H1 (cell line): ENCODE measurements around the gene ERFE. TPM values are rescaled to one million over a fixed set of nuclear protein-coding genes. Genes with fewer than 3 reads are reported as not detected.

ENCODE experiments used
- CTCF ChIA-PET: fragments of 300-600 bp; sonication (Branson Sonifier 250); formaldehyde crosslinking; loops from one replicate; lab custom pipeline; 2021; ENCODE audit not compliant: partially characterized antibody; lab: Charles Lee
- POLR2A ChIA-PET: fragments of 300-600 bp; sonication (Branson Sonifier 250); formaldehyde crosslinking; loops from one replicate; lab custom pipeline; 2021; ENCODE audit warnings: inconsistent platforms; ENCODE audit not compliant: partially characterized antibody; lab: Charles Lee
- DNase-seq, 2 experiments: peaks; one replicate each; pipeline versions ENCODE4 v3.0.0 to v3.0.0-alpha.2; 2010 to 2022; ENCODE audit warnings: low spot score in 2 of 2, low read depth in 1 of 2, mixed read lengths in 1 of 2
- FAIRE-seq: peaks from 2 replicates; lab custom pipeline; 2011; peaks lifted over from hg19 to GRCh38; lab: Jason Lieb, UNC
- H2AFZ ChIP-seq: 2 replicates; pipeline ENCODE4 v1.8.1; 2012; ENCODE audit warnings: low read length, inconsistent platforms
- H2AK5ac ChIP-seq: 2 replicates; pipeline ENCODE4 v1.6.1; 2013; ENCODE audit warnings: low read depth, low read length
- H2BK120ac ChIP-seq: replicated peaks from 2 replicates; pipeline ENCODE3; 2013; ENCODE audit warnings: low read depth, low read length, inconsistent platforms
- H2BK12ac ChIP-seq: 2 replicates; pipeline ENCODE4 v1.6.1; 2013; ENCODE audit warnings: low read depth, low read length
- H2BK15ac ChIP-seq: 2 replicates; pipeline ENCODE4 v1.6.1; 2013; ENCODE audit warnings: low read length
- H2BK20ac ChIP-seq: 2 replicates; pipeline ENCODE4 v1.6.1; 2013; ENCODE audit warnings: low read length
- H2BK5ac ChIP-seq: 2 replicates; pipeline ENCODE4 v1.6.1; 2013; ENCODE audit warnings: low read depth, low read length
- H3K14ac ChIP-seq: 2 replicates; pipeline ENCODE4 v1.6.1; 2013; ENCODE audit warnings: inconsistent platforms; ENCODE audit not compliant: insufficient read length
- H3K18ac ChIP-seq: 2 replicates; pipeline ENCODE4 v1.6.1; 2013; ENCODE audit warnings: low read length; ENCODE audit errors: extremely low read depth
- H3K23ac ChIP-seq: 2 replicates; pipeline ENCODE4 v1.6.1; 2013; ENCODE audit warnings: inconsistent platforms; ENCODE audit not compliant: insufficient read length
- H3K23me2 ChIP-seq: 2 replicates; pipeline ENCODE4 v1.6.1; 2013; ENCODE audit warnings: low read depth, low read length
- H3K27ac ChIP-seq: 2 replicates; pipeline ENCODE4 v1.6.1; 2011; ENCODE audit warnings: low read depth, low read length, inconsistent platforms
- H3K27me3 ChIP-seq, 4 experiments: replicated peaks in 1 of 4; 1 replicate in 1 of 4; 2 replicates in 3 of 4; pipeline versions ENCODE4 v1.6.1 to v1.8.1; 2011 to 2013; ENCODE audit warnings: low read length in 3 of 4, mild to moderate bottlenecking in 3 of 4, inconsistent platforms in 2 of 4, mixed read lengths in 2 of 4, moderate library complexity in 1 of 4; ENCODE audit not compliant: control insufficient read depth in 3 of 4, insufficient read depth in 3 of 4; ENCODE audit errors: extremely low read depth in 1 of 4
- H3K36me3 ChIP-seq, 4 experiments: 2 replicates each; pipeline versions ENCODE4 v1.6.1 to v1.8.1; 2011 to 2013; ENCODE audit warnings: mild to moderate bottlenecking in 4 of 4, low read length in 3 of 4, moderate library complexity in 2 of 4, control low read depth in 1 of 4, inconsistent platforms in 1 of 4; ENCODE audit not compliant: insufficient read depth in 4 of 4, control insufficient read depth in 2 of 4
- H3K4ac ChIP-seq: replicated peaks from 2 replicates; pipeline ENCODE3; 2013; ENCODE audit warnings: low read length, low read depth, mixed read lengths, inconsistent platforms; ENCODE audit not compliant: insufficient read length
- H3K4me1 ChIP-seq, 4 experiments: replicated peaks in 1 of 4; 1 replicate in 1 of 4; 2 replicates in 3 of 4; pipeline versions ENCODE4 v1.6.1 to v1.8.1; 2011 to 2013; ENCODE audit warnings: low read length in 3 of 4, inconsistent platforms in 2 of 4, mixed read lengths in 1 of 4; ENCODE audit not compliant: insufficient read depth in 4 of 4, control insufficient read depth in 3 of 4
- H3K4me2 ChIP-seq, 2 experiments: 2 replicates each; pipeline versions ENCODE4 v1.6.1 to v1.8.1; 2011 to 2013; ENCODE audit warnings: low read depth in 2 of 2, low read length in 2 of 2, control low read depth in 1 of 2, inconsistent platforms in 1 of 2, mild to moderate bottlenecking in 1 of 2; ENCODE audit not compliant: insufficient read depth in 1 of 2
- H3K4me3 ChIP-seq, 4 experiments: fragments of 200-600, 300-600 bp in 1 of 4; sonication (generic), shearing (Covaris generic), sonication (Bioruptor Twin) in 1 of 4; 2 replicates each; pipeline versions ENCODE4 v1.5.1 to v1.8.1; 2011 to 2016; ENCODE audit warnings: low read length in 4 of 4, low read depth in 3 of 4, control low read depth in 2 of 4, inconsistent platforms in 2 of 4, mild to moderate bottlenecking in 2 of 4, mixed read lengths in 1 of 4, moderate library complexity in 1 of 4; ENCODE audit not compliant: insufficient read depth in 2 of 4; ENCODE audit errors: extremely low read depth in 1 of 4
- H3K56ac ChIP-seq: replicated peaks from 2 replicates; pipeline ENCODE3; 2013; ENCODE audit warnings: low read depth, mild to moderate bottlenecking, mixed read lengths, low read length, inconsistent platforms; ENCODE audit not compliant: insufficient read length
- H3K79me1 ChIP-seq: 2 replicates; pipeline ENCODE4 v1.6.1; 2013; ENCODE audit warnings: low read depth, low read length, control low read depth
- H3K79me2 ChIP-seq, 2 experiments: 2 replicates each; pipeline versions ENCODE4 v1.6.1 to v1.8.1; 2012 to 2013; ENCODE audit warnings: low read length in 2 of 2, mild to moderate bottlenecking in 2 of 2, inconsistent platforms in 1 of 2; ENCODE audit not compliant: insufficient read depth in 2 of 2, control insufficient read depth in 1 of 2
- H3K9ac ChIP-seq, 4 experiments: replicated peaks in 1 of 4; 1 replicate in 1 of 4; 2 replicates in 3 of 4; pipeline versions ENCODE4 v1.6.1 to v1.8.1; 2011 to 2013; ENCODE audit warnings: low read depth in 3 of 4, low read length in 3 of 4, control low read depth in 2 of 4, mild to moderate bottlenecking in 2 of 4, moderate library complexity in 2 of 4, inconsistent platforms in 1 of 4; ENCODE audit errors: extremely low read depth in 1 of 4
- H3K9me3 ChIP-seq, 2 experiments: 2 replicates each; pipeline versions ENCODE4 v1.6.1 to v1.8.1; 2012 to 2013; ENCODE audit warnings: mild to moderate bottlenecking in 2 of 2, moderate library complexity in 2 of 2, control low read depth in 1 of 2, inconsistent platforms in 1 of 2, low read depth in 1 of 2, low read length in 1 of 2, mixed read lengths in 1 of 2; ENCODE audit not compliant: insufficient read depth in 2 of 2
- H4K20me1 ChIP-seq, 2 experiments: replicated peaks in 1 of 2; 2 replicates each; pipeline versions ENCODE3 to v1.8.1; 2011 to 2013; ENCODE audit warnings: inconsistent platforms in 2 of 2, low read length in 2 of 2, mild to moderate bottlenecking in 1 of 2; ENCODE audit not compliant: insufficient read depth in 2 of 2, control insufficient read depth in 1 of 2
- H4K5ac ChIP-seq: 2 replicates; pipeline ENCODE4 v1.6.1; 2013; ENCODE audit warnings: low read length, low read depth, mixed read lengths, inconsistent platforms; ENCODE audit not compliant: insufficient read length
- H4K8ac ChIP-seq: 2 replicates; pipeline ENCODE4 v1.8.0; 2013; ENCODE audit warnings: mild to moderate bottlenecking, moderate library complexity, low read length, inconsistent platforms; ENCODE audit not compliant: insufficient read depth; ENCODE audit errors: extremely low read depth
- H4K91ac ChIP-seq: replicated peaks from 2 replicates; pipeline ENCODE3; 2013; ENCODE audit warnings: low read length, mixed read lengths, inconsistent platforms; ENCODE audit not compliant: insufficient read length
- HDAC2 ChIP-seq, 2 experiments: fragments of 300-600 bp in 1 of 2; sonication (generic) in 1 of 2; IDR thresholded peaks; 2 replicates each; pipeline ENCODE4 v1.6.1; 2011 to 2012; ENCODE audit warnings: low read depth in 2 of 2, low read length in 2 of 2, mild to moderate bottlenecking in 2 of 2, moderate library complexity in 2 of 2, borderline replicate concordance in 1 of 2, inconsistent platforms in 1 of 2
- WGBS, 2 experiments: shearing (Covaris generic) in 1 of 2; methylation state at CpG; one replicate each; pipeline versions ENCODE4 v1.1.6 to v1.1.7; 2013 to 2015; ENCODE audit warnings: low lambda C conversion rate in 2 of 2, mixed read lengths in 2 of 2, inconsistent platforms in 1 of 2, low coverage in 1 of 2, missing lambda C conversion rate in 1 of 2; ENCODE audit not compliant: insufficient replicate concordance in 2 of 2, insufficient coverage in 1 of 2, insufficient read length in 1 of 2; ENCODE audit errors: extremely low coverage in 1 of 2, missing lambda C conversion rate in 1 of 2; 5-methylcytosine and 5-hydroxymethylcytosine counted together
- polyA plus RNA-seq, 7 experiments: library from polyadenylated mRNA; depleted of rRNA in 3 of 7; stranded (reverse) in 5 of 7; unstranded in 2 of 7; fragments of >200 nt in 5 of 7; fragments of 200-250 nt in 2 of 7; gene quantifications; 1 replicate in 5 of 7; 2 replicates in 1 of 7; 4 replicates in 1 of 7; pipeline versions ENCODE4 v1.2.1 to v1.2.3, GENCODE V29; 2011 to 2013; ENCODE audit warnings: missing spikeins in 2 of 7, mixed read lengths in 2 of 7
- total RNA-seq: library from RNA; stranded (reverse); fragmentation: NEBNext Ultra II Directional; extraction: Animal tissue kit (Norgen Biotek cat#: 25700); gene quantifications from 2 replicates; pipeline ENCODE4 v1.2.1, GENCODE V29; 2021

Gene ERFE
- total and polyA plus RNA-seq, 2 of the 8 experiments (the other 6 are each of a cell fraction or from before 2014, with no cell fraction given): 2.5 to 3.6 TPM

DNA sequence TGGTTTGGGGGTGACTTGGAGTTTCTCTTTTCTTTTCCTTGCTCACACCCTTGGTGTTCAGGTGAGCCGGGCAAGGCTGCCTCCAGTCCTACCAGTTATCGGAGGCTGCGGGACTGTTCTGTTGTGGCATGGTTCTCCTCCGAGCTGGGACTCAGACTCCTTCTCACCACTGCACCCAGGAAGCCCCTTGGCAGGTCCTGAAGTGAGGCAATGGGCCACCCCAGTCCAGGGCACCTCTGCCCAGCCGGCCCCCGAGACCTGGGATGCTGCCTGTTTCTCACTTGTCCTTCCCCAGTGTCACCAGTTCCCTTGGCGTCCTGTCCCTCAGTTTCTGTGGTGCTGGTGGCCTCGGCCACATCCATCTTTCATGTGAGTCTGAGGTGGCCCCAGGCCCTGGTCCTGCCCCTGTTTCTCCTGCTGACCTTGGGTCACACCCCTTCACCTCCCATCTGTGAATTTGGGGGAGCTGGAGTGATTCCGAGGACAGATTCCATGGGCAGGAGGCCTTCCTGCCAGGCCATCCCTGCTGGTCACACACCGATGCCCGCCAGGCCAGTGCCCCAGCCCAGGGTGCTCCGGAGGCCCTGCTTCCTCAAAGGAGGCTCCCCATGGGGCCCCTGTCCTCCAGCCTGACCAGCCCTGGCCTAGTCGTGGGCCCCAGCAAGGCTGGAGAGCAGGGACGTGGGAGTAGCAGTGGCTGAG is 26.9 kb upstream of the ERFE start:
- Histone ChIP-seq H3K14ac (no peak overlapping the region), H3K23ac (no peak overlapping the region), H2AFZ (no peak overlapping the region), H2BK12ac (no peak overlapping the region), H3K9me3 (no peaks in the 10 kb centered on the region), H2AK5ac (0 out of 2 replicates have a peak overlapping the region, but pooled peaks have one; percentile 82), H2BK5ac (no peak overlapping the region), H2BK20ac (no peak overlapping the region), H4K8ac (no peak overlapping the region), H3K23me2 (peaks cover 2% of the 10 kb centered on the region; the same call in 1 of the 2 replicates), H4K91ac (no peak overlapping the region), H3K27me3 (no peaks in the 10 kb centered on the region), H3K79me2 (no peaks in the 10 kb centered on the region), H3K27ac (no peak overlapping the region), H3K36me3 (no peaks in the 10 kb centered on the region), H3K4me1 (peaks cover 0 to 13% (median 0%) of the 10 kb centered on the region in 4 experiments; a peak in 2 of 7 replicates), H3K18ac (no peak overlapping the region), H2BK120ac (no peak overlapping the region), H3K9ac (no peak overlapping the region), H3K4ac (no peak overlapping the region), H4K5ac (no peak overlapping the region), H4K20me1 (peaks cover 0 to 3% of the 10 kb centered on the region in 2 experiments), H3K79me1 (no peaks in the 10 kb centered on the region), H2BK15ac (no peak overlapping the region), H3K4me3 (no peak overlapping the region), H3K56ac (no peak overlapping the region), H3K4me2 (no peak overlapping the region)
- FAIRE-seq (no peak), DNase-seq (no peak)
- WGBS, 2 experiments: 90% methylated on average over 12 of the region's 14 CpGs; no CpG with 5 or more reads in 1 of the 2 experiments
- ChIA-PET POLR2A (interaction anchor here (0.6 to 1.4 kb wide), 2 partner anchors 10 to 96 kb away, joined by 3 read pairs; no protein-coding TSS in a partner anchor), CTCF (interaction anchor here (5.3 kb wide), 1 partner anchor 8 kb away, joined by 41 read pairs; the partner anchor contains the start of gene KLHL30)
- TF ChIP-seq HDAC2 (IDR thresholded peaks at IDR 0.05; ENCODE audit: borderline replicate concordance in 1 of 2, low read depth in 2 of 2, low read length in 2 of 2): no peak
